GM10266 (cell line): ENCODE data around the gene MAN2A1.
A peak's percentile ranks its signal among the peaks of the same experiment; 100 is the strongest.

Source experiments
- DNase-seq: peaks from one replicate; pipeline ENCODE4 v3.0.0; 2012; ENCODE audit errors: extremely low spot score
- TF ChIP-seq, protein P1 (sequence below): IDR thresholded peaks from 2 replicates; pipeline ENCODE4 v1.5.1; 2012; ENCODE audit warnings: mild to moderate bottlenecking, low read depth; ENCODE audit not compliant: control insufficient read depth, insufficient read depth; ENCODE audit errors: missing control alignments

Gene MAN2A1

GRCh38 chr5:109784687-109785086 lies 95.0 kb downstream of the MAN2A1 start:
- DNase-seq: no peak
- TF ChIP-seq, protein P1, sequence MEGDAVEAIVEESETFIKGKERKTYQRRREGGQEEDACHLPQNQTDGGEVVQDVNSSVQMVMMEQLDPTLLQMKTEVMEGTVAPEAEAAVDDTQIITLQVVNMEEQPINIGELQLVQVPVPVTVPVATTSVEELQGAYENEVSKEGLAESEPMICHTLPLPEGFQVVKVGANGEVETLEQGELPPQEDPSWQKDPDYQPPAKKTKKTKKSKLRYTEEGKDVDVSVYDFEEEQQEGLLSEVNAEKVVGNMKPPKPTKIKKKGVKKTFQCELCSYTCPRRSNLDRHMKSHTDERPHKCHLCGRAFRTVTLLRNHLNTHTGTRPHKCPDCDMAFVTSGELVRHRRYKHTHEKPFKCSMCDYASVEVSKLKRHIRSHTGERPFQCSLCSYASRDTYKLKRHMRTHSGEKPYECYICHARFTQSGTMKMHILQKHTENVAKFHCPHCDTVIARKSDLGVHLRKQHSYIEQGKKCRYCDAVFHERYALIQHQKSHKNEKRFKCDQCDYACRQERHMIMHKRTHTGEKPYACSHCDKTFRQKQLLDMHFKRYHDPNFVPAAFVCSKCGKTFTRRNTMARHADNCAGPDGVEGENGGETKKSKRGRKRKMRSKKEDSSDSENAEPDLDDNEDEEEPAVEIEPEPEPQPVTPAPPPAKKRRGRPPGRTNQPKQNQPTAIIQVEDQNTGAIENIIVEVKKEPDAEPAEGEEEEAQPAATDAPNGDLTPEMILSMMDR: no peak

DNA sequence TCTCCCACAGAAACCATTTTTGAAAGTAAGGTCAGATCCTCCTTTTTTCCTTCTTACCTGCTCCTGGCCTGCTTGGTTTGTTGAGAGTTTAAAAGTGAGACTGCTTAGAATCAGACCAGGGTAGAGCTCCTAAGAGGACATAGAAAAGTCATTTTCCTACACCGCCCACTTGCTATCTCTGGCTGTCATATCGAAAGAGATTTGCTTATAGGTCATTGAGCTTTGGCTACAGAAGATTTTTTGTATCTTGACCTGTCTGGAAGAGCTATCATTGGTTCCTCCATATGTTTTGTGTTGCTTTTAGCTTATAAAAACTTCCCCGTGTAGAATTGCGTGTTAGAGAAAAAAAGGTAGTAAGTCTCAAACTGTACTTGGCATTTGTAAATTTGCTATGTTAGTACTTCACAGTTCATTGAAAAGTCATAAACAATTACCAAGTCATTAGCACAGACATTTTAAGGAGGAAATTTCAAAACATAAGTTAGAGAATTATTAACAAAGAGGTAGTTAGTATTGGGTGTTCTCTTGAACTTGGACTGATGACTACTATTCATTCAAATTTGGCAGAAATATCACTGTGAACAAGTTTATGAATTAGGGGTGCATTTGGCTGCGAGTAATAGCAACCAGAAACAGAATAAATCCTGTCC lies 96.6 kb downstream of the MAN2A1 start:
- TF ChIP-seq, protein P1: no peak
- DNase-seq: no peak

- DNase-seq: peak; percentile 6
- TF ChIP-seq, protein P1: no peak
Measured at GRCh38 chr5:109788596-109788995, 98.9 kb downstream of the MAN2A1 start.

GRCh38 chr5:109792613-109793012 lies 102.9 kb downstream of the MAN2A1 start:
- TF ChIP-seq, protein P1: no peak
- DNase-seq: no peak

GRCh38 chr5:109803854-109804253 lies 114.1 kb downstream of the MAN2A1 start:
- TF ChIP-seq, protein P1: no peak
- no peak for DNase-seq

DNA sequence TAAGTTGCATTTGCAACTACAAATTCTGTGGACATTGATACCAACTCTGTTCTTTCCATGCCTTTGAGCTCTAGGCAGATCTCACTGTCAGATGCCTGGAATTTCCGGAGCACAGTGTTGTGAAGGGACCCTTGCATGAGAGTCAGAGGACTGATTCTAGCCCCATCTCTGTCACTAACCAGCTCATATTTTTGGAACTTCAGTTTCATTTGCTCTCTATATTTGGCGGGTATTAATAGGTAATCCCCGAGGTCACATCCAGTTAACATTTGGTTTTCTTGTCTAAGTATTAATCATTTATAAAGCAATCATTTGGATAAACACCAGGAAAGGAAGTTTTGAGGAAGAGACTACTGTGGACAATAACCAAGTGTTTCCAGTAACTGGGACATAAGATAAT lies 115.7 kb downstream of the MAN2A1 start:
- TF ChIP-seq, protein P1: no peak
- no peak for DNase-seq

- TF ChIP-seq, protein P1: no peak
- DNase-seq: no peak
Measured at GRCh38 chr5:109805883-109806282, 116.2 kb downstream of the MAN2A1 start.
